GM18507 (cell line): Measurements from ENCODE around the gene SPDYA.

Experiments used
- DNase-seq: peaks from one replicate; pipeline ENCODE4 v3.0.0; 2011; ENCODE audit warnings: low read depth; ENCODE audit not compliant: insufficient read length; ENCODE audit errors: extremely low spot score
- FAIRE-seq: peaks from 2 replicates; lab custom pipeline; 2011; peaks lifted over from hg19 to GRCh38; lab: Jason Lieb, UNC

Gene SPDYA

GRCh38 chr2:28898048-28898447, 87.4 kb downstream of the SPDYA start:
- no peak for DNase-seq
- FAIRE-seq, result no peak
